Uterus (tissue), 4 donors: ENCODE results near the gene RIMBP3C. TPM values are rescaled to one million over a fixed set of nuclear protein-coding genes. Genes with fewer than 3 reads are reported as not detected.
"Not testable (repeated sequence)": the region's sequence is repeated elsewhere in the genome, so short reads cannot be mapped to it uniquely, and the experiment has no call there.

Source experiments
- DNase-seq, 2 donors: peaks; one replicate each; pipeline ENCODE4 v3.0.0-alpha.2; 2019 to 2020
- H3K27ac ChIP-seq, 2 donors: fragments of 200-600 bp; sonication (generic); 1 replicate in 1 of 2; 2 replicates in 1 of 2; pipeline ENCODE4 v1.5.1; 2016 to 2018
- H3K27me3 ChIP-seq, 2 donors: fragments of 200-600 bp; sonication (generic); one replicate each; pipeline ENCODE4 v1.5.1; 2018 to 2019; ENCODE audit warnings: control low read depth in 1 of 2
- H3K36me3 ChIP-seq, 2 donors: fragments of 200-600 bp; sonication (generic); one replicate each; pipeline ENCODE4 v1.5.1; 2019; ENCODE audit warnings: control low read depth in 1 of 2
- H3K4me1 ChIP-seq, 2 donors: fragments of 200-600 bp; sonication (generic); one replicate each; pipeline ENCODE4 v1.5.1; 2018 to 2019; ENCODE audit warnings: control low read depth in 1 of 2
- H3K4me3 ChIP-seq, 2 donors: fragments of 200-600 bp; sonication (generic); 1 replicate in 1 of 2; 2 replicates in 1 of 2; pipeline ENCODE4 v1.5.1; 2018 to 2019; ENCODE audit warnings: mild to moderate bottlenecking in 1 of 2
- H3K9me3 ChIP-seq, 2 donors: fragments of 200-600 bp; sonication (generic); one replicate each; pipeline ENCODE4 v1.5.1; 2019; ENCODE audit warnings: control low read depth in 1 of 2
- POLR2A ChIP-seq, 2 donors: fragments of 450-650 bp; IDR thresholded peaks; one replicate each; pipeline ENCODE4 v1.6.1; 2016; ENCODE audit warnings: antibody characterized with exemption in 2 of 2, mild to moderate bottlenecking in 1 of 2, moderate library complexity in 1 of 2
- intact Hi-C: fragments of 100-400 bp; cut with DNase I; formaldehyde crosslinking; loops from one replicate; pipeline ENCODE4 v1.15.1; 2023; ENCODE audit warnings: low total_unique reads
- total RNA-seq, 4 donors: library from RNA; depleted of rRNA in 3 of 4; stranded (reverse); fragments of >200 nt in 3 of 4; gene quantifications; one replicate each; pipeline versions ENCODE4 v1.1.0 to v1.2.4, GENCODE V29; 2014 to 2023
- TF ChIP-seq, protein P1 (sequence below), 4 experiments: fragments of 200-600 bp in 2 of 4; fragments of 450-650 bp in 2 of 4; sonication (generic) in 2 of 4; IDR thresholded peaks; one replicate each; pipeline ENCODE4 v1.5.1; 2016 to 2019; ENCODE audit warnings: antibody characterized with exemption in 4 of 4, mild to moderate bottlenecking in 2 of 4, moderate library complexity in 1 of 4
- donor health status: DM: yes; HTN: yes; CAD: no.

RIMBP3C gene
- total RNA-seq, 4 donors from 2014 or later, result not detected

DNA sequence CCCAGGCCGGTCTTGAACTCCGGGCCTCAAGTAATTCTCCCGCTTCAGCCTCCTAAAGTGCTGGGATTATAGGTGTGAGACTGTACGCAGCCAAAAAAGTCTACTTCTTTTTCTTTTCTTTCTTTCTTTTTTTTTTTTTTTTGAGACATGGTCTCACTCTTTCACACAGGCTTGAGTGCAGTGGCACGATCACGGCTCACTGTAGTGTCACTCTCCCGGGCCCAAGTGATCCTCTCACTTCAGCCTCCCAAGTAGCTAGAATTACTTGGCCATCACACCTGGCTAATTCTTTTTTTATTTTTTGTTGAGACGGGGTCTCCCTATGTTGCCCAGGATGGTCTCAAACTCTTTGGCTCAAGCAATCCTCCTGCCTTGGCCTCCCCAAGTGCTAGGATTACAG, 12.7 kb upstream of the RIMBP3C start:
- Histone ChIP-seq H3K4me3 (no peak overlapping the region), H3K36me3 (no peaks in the 10 kb centered on the region), H3K27me3 (no peaks in the 10 kb centered on the region), H3K27ac (no peak overlapping the region), H3K9me3 (no peaks in the 10 kb centered on the region), H3K4me1 (peaks cover 0 to 5% of the 10 kb centered on the region in 2 donors)
- intact Hi-C loops, result no loop called here
- TF ChIP-seq POLR2A (IDR thresholded peaks at IDR 0.05), result no peak
- TF ChIP-seq, protein P1, sequence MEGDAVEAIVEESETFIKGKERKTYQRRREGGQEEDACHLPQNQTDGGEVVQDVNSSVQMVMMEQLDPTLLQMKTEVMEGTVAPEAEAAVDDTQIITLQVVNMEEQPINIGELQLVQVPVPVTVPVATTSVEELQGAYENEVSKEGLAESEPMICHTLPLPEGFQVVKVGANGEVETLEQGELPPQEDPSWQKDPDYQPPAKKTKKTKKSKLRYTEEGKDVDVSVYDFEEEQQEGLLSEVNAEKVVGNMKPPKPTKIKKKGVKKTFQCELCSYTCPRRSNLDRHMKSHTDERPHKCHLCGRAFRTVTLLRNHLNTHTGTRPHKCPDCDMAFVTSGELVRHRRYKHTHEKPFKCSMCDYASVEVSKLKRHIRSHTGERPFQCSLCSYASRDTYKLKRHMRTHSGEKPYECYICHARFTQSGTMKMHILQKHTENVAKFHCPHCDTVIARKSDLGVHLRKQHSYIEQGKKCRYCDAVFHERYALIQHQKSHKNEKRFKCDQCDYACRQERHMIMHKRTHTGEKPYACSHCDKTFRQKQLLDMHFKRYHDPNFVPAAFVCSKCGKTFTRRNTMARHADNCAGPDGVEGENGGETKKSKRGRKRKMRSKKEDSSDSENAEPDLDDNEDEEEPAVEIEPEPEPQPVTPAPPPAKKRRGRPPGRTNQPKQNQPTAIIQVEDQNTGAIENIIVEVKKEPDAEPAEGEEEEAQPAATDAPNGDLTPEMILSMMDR (IDR thresholded peaks at IDR 0.05), result no peak
- DNase-seq, result no peak

DNA sequence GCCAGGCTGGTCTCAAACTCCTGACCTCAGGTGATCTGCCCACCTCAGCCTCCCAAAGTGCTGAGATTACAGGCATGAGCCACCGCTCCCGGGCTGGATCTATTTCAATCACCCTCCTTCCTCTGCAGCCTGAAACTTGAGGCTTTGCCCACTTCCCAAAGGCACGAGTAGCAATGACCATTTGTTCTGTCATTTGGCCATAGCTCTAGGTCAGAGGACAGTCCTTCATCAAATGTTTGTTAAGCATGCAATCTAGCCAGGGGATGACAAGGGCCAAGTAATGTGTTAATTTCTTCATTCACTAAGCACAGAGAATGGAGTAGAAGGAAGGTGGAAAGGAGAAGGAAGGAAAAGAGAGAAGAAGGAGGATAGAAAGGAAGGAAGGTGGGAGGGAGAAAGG, 9.4 kb upstream of the RIMBP3C start:
- H3K4me3 ChIP-seq, H3K36me3 ChIP-seq, H3K27me3 ChIP-seq, DNase-seq, H3K27ac ChIP-seq, H3K9me3 ChIP-seq, H3K4me1 ChIP-seq, intact Hi-C loops: not testable (repeated sequence)

DNA sequence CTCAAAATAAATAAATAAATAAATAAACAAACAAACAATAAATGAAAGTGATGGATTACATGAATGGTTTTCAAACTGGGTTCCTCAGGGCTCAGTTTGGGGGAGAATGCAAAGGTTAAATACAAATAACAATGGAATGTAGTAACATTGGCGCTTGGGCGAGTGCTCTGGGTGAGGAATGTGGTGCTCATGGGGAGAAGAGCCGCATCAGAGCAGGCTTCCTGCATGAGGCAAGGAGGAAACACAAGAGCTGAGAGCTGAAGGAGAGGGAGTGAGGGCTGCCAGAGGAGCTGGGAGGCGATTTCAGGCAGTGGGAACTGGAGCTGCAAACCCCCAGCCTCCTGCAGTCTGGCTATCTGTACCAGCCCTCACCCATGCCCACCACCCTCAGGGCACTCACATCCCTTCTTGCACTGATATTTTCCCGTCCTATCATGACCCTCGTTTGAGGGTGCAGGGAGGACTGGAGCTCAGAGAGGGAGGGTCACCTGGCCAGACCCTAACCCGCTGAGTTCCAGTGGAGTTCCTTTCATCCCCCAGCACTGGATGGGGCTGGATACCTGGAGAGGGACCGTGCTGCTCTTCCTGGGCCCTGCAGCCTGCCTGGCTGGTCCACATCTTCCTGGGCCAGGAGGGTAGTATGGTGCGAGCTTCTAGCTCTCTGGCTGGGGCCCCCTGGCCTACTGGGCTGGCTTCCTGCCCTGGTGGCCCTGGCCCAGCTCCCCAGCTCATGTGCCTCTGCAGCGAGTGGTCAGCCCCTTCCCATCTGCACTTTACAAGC, 8.3 kb upstream of the RIMBP3C start:
- DNase-seq, H3K4me3 ChIP-seq, H3K27ac ChIP-seq, H3K27me3 ChIP-seq, H3K36me3 ChIP-seq, H3K9me3 ChIP-seq, intact Hi-C loops, H3K4me1 ChIP-seq: not testable (repeated sequence)

DNA sequence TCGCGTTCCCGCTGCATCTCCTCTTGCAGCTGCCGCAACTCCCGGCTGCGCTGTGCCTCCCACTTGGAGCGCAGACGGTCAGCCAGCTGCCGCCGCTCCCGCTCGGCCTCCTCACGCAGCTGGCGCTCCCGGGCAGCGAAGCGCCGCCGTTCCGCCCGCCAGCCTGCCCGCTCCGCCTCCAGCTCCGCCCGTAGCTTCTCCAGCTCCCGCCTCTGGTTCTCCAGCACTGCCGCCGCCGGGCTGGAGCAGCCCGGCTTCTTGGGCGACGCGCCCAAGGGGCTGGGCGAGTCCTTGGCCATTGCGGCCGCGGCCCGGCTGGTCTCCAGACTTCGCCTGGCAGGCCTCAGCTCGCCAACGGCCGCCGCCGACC, 598 bp downstream of the RIMBP3C start:
- H3K4me3 ChIP-seq, H3K36me3 ChIP-seq, H3K27me3 ChIP-seq, H3K9me3 ChIP-seq, H3K27ac ChIP-seq, H3K4me1 ChIP-seq, intact Hi-C loops, DNase-seq: not testable (repeated sequence)

DNA sequence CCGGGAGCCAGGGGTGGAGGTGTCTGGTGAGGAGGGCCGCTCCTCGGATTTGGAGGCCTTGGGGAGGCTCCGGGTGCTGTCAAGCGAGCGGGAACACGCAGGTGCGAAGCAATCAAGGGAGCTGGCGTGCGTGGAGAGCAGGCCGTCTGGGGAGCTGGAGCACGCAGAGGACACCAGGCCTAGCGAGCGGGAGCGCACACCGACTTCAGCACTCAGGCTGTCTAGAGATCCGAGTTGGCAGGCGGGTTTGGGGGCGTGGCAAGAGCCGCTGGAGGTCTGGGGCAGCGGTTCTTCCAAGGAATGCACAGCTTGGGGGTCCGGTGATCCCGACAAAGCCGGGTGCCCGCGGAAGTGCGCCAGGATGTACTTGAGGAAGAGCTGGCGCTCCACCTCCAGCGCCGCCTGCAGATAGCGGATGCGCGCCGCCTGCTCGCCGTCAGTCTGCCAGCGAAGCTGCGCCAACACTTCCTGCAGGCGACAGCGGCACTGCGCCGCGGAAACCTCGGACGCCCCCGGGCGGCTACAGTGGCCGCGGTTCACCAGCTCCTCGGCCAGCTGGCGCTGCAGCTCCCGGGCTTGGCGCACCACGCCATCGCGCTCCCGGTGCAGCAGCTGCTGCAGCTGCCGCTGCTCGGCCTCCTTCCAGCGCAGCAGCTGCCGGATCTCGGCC, 1.1 kb downstream of the RIMBP3C start:
- intact Hi-C loops, H3K4me1 ChIP-seq, H3K4me3 ChIP-seq, H3K9me3 ChIP-seq, H3K36me3 ChIP-seq, DNase-seq, H3K27ac ChIP-seq, H3K27me3 ChIP-seq: not testable (repeated sequence)

DNA sequence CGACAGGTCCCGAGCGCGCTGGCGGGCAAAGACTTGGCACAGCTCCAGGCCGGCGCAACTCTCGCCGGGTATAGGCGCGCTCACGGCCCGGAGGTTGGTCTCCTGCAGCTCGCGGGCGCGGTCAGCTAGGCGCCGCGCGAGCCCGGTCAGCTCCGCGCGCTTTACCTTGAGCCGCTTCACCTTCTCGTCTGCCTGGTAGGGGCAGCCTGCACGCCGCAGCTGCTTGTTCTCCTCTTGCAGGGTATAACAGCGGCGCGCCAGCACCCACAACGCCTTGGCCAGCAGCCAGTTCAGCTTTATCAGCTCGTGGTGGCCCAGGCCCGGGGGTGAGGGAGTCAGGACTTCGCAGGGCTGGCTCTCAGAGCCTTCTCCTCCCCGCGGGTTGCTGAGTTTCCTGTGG, 1.7 kb downstream of the RIMBP3C start:
- H3K4me1 ChIP-seq, H3K36me3 ChIP-seq, H3K9me3 ChIP-seq, DNase-seq, H3K27ac ChIP-seq, H3K4me3 ChIP-seq, H3K27me3 ChIP-seq, intact Hi-C loops: not testable (repeated sequence)

DNA sequence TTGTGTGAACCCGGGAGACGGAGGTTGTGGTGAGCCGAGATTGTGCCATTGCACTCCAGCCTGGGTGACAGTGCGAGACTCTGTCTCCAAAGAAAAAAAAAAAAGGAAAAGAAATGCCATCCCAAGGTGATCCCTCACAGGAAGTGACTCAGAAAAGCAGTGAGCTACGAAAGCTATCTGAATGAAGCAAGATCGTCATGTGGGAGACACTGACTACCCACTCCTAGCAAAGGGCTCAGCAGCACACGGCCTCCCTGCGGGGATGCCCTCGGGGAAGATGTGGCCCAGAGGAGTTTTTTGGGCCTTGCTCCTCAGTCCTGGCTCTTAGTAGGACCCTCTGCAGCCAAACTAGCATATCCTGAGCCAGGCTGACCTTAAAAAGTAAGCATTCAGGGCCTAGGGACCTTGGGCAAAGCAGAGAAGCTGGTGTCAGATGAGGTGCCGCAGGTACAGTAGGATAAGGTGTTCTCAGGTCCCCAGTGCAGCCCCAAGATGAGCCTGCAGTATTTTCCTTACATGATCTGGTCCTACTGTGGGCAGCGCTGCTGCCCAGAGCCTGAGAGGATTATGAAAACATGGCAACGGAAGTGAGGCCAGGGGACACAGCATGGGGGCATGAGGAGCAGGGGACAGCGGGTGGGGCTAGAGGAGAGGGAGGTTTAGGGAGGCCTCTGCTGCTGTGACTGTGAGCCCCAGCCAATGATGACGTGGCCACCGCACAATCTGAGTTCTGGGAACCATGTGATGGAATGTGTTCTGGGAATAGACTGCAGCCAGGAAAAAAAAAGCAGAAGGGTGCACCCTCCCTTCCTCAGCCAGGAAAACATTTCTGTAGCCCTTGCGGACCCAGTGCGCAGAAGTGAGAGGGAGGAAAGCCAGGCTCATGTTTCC, 6.6 kb downstream of the RIMBP3C start:
- H3K27ac ChIP-seq, H3K27me3 ChIP-seq, intact Hi-C loops, H3K4me3 ChIP-seq, H3K4me1 ChIP-seq, H3K36me3 ChIP-seq, H3K9me3 ChIP-seq, DNase-seq: not testable (repeated sequence)

DNA sequence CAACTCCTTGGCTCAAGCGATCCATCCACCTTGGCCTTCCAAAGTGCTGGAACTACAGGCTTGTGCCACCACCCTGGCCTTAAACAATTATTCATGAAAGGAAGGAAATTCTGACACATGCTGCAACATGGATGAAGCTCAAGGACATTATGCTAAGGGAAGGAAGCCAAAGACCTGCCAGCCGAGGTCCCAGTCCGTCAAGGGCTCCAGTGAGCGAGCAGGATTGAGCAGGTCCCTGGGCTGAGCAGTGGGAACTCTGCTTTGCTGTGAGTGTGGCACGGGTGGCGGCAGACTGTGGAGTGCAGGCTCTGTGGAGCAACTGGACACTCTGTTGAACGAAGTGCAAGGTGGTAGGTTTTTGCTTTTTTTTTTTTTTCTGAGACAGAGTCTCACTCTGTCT, 11.4 kb downstream of the RIMBP3C start:
- H3K36me3 ChIP-seq, H3K27me3 ChIP-seq, intact Hi-C loops, H3K4me1 ChIP-seq, H3K4me3 ChIP-seq, H3K27ac ChIP-seq, DNase-seq, H3K9me3 ChIP-seq: not testable (repeated sequence)

DNA sequence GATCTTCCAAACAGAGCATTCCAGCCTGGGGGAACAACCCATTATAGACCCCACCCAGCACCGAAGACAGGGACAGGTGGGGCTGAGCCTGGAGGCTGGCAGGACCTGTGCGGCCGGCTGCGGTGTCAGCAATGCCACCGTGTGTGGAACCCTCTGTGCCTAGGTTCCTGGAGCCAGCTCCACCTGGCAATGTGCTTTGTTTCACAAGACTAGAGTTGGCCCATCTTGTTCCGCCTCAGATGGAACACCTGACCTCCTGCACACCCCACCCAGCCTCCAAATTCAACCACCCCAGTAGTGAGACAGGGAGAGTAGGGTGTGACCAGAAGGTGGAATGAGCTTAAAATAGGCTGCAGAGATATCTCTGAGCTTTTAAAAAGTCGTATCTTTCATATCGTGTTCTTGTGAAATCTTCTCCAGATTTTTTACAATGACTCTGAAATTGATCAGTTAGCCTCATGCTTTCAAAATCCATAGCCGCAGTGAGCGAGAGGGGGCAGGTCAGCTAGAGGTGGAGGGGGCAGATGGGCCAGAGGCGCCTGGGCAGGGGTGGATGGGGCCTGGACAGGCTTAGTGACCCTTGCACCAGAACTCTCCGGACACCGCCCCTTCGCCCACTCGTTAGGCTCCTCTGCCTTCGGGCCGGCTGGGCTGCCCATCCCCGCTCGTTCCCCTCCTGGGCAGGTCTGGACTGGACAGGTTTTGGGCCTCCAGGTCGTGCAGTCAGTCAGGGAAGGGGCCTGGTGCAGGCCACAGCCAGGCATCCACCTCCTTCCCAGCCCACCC, 18.2 kb downstream of the RIMBP3C start:
- H3K4me3 ChIP-seq, DNase-seq, H3K36me3 ChIP-seq, H3K27me3 ChIP-seq, intact Hi-C loops, H3K9me3 ChIP-seq, H3K4me1 ChIP-seq, H3K27ac ChIP-seq: not testable (repeated sequence)

DNA sequence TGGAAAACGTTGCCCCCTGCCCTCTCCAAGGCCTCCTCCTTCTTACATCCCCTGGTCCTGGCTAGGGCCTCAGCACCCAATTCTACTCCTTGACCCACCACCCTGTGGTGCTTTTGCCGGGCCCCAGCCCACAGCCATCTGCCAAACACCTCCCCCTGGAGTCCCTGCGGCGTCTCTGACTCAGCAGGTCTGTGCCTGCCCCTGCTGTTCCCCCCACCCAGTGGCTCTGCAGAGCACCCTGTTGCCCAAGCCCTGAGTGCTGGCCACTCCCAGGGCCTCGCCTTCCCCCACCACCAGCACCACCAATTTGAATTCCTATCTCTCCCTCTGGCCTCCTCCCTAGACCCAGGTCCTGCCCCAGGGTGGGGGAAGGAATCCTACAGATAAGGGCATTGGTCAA, 19.7 kb downstream of the RIMBP3C start:
- H3K27ac ChIP-seq, H3K4me1 ChIP-seq, H3K36me3 ChIP-seq, intact Hi-C loops, H3K27me3 ChIP-seq, H3K9me3 ChIP-seq, DNase-seq, H3K4me3 ChIP-seq: not testable (repeated sequence)

DNA sequence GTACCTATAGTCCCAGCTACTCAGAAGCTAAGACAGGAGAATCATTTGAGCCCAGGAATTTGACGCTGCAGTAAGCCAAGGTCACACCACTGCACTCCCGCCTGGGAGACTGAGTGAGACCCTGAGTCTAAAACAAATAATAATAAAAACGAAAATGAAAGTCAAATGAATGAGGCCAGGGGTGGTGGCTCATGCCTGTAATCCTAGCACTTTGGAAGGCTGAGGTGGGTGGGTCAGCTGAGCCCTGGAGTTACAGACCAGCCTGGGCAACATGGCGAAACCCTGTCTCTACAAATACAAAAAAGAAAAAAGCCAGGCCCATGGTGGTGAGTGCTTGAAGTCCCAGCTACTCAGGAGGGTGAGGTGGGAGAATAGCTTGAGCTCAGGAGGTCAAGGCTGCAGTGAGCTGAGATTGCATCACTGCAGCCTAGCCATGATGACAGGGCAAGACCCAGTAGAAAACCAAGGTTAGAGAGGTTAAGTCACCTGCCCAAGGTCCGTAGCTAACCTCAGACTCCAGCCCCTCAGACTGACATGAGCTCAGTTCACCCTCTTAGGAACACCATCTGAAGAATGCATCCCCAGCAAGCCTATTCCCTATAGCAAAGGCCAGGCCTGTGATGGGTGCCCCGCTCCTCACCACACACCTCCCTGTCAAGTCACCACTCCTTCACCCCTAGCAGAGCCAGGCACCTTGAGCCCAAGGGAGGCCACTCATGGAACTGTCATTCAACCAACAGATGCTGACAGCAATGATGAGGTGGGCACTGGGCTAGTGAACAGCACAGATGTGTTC, 24.4 kb downstream of the RIMBP3C start:
- intact Hi-C loops, H3K9me3 ChIP-seq, H3K27me3 ChIP-seq: not testable (repeated sequence)

More for the DNA sequence above, 24.4 kb downstream of the RIMBP3C start:
- not testable (repeated sequence) for H3K4me1 ChIP-seq, DNase-seq, H3K36me3 ChIP-seq, H3K4me3 ChIP-seq, H3K27ac ChIP-seq
